ENCODE data around the gene TMEM72. TPM values are rescaled to one million over a fixed set of nuclear protein-coding genes. Genes with fewer than 3 reads are reported as not detected.

Gene TMEM72
- total RNA-seq, 2 experiments from 2014 or later = not detected

DNA sequence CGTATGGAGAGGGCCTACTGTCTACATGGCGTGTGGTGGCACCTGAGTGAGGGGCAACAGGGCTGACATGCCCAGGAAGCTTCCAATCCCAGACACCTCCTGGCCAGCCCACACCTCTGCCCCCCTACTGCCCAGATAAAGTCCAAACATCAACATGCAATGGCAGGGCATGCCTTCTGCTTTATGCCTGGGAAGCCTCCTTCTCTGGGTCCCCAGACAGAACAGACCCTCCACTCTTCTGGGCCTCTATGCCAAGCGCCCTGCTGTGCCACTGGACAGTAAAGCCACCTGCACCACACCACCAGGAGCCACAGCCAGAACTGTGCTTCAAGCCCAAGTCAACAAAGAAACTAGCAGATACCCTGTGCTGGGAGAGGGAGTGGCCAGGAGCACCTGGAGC lies 12.5 kb downstream of the TMEM72 start:
- Mint-ChIP-seq H3K36me3 (ENCODE audit: low read depth) (no peaks in the 10 kb centered on the region), H3K4me1 (ENCODE audit: low read depth) (no peaks in the 10 kb centered on the region), H3K9me3 (no peaks in the 10 kb centered on the region), H3K4me3 (no peak overlapping the region), H3K27ac (no peak overlapping the region), H3K27me3 (ENCODE audit: low read depth) (no peaks in the 10 kb centered on the region)
- intact Hi-C loops (cut with micrococcal nuclease) = loop anchor here (2.0 kb wide), 1 partner anchor 45 kb away; no protein-coding TSS in a partner anchor
- DNase-seq = no peak
- CTCF ChIA-PET = no interaction called here

DNA sequence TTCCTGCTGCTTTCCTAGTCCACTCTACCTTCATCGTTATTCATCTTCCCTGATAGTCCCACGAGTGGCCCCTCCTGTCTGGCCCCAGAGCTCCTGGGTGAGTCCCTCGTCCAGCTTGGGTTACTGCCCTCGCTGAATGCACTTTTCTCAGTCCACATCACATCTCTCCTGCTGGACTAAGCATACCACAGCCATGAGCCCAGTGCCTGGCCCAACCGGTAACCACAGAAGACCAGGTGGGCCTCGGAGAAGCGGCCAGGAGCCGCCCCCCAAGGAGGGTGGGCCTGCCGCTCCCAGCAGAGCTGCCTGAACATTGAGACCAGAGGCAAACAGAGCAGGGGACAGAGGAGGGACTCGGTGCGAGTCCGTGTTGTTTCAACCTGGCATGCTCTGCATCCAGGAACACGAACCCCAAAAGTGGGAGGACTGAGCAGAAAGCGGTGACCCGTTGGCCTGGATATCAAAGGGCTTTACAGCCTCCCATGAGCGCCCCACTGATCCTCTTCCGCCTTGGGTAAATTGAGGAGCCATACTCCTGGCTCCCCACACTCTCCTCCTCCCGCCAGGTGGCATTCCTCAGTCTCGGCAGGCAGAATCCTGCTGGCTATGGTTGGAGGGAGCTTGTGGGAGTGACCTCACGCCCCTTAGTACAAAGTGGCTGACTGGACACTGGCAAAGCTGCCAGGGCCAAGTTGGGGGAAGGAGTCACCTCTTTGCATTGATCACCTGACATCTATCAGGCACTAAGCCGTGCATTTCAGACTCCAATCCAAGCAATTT lies 13.3 kb downstream of the TMEM72 start:
- H3K27me3 Mint-ChIP-seq (ENCODE audit: low read depth) = no peaks in the 10 kb centered on the region
- no peak for DNase-seq
- CTCF ChIA-PET = no interaction called here
- H3K9me3 Mint-ChIP-seq = no peaks in the 10 kb centered on the region
- intact Hi-C loops (cut with micrococcal nuclease) = loop anchor here (2.0 kb wide), 1 partner anchor 46 kb away; no protein-coding TSS in a partner anchor
- no peak overlapping the region for H3K4me3 Mint-ChIP-seq
- H3K4me1 Mint-ChIP-seq (ENCODE audit: low read depth) = no peaks in the 10 kb centered on the region
- H3K36me3 Mint-ChIP-seq (ENCODE audit: low read depth) = no peaks in the 10 kb centered on the region
- H3K27ac Mint-ChIP-seq = no peak overlapping the region

DNA sequence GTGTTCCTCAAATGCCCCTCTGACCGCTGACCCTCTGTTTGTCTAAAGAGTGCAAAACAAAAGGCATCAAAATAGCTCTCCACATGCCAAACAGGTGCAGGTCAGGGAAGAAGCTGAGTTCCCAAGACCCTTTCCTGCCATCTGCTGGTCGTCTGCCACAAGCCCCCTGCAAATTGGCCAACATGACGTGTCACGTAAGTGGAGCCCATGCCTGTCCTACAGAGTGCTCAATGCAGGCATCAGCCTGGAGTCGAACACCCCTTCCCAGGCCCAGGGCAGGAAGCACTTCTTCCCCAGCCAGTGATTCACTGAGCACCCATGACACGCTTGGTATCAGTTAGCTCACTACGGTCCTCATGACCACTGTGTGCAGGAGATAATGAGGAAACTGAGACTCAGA lies 14.1 kb downstream of the TMEM72 start:
- CTCF ChIA-PET = interaction anchor here (0.7 kb wide), 1 partner anchor 50 kb away, joined by 3 read pairs; no protein-coding TSS in a partner anchor
- Mint-ChIP-seq H3K9me3 (no peaks in the 10 kb centered on the region), H3K27ac (no peak overlapping the region), H3K4me3 (no peak overlapping the region), H3K27me3 (ENCODE audit: low read depth) (no peaks in the 10 kb centered on the region), H3K4me1 (ENCODE audit: low read depth) (no peaks in the 10 kb centered on the region), H3K36me3 (ENCODE audit: low read depth) (no peaks in the 10 kb centered on the region)
- peak; percentile 59 for DNase-seq
- intact Hi-C loops (cut with micrococcal nuclease) = loop anchor here (2.0 kb wide), 1 partner anchor 46 kb away; no protein-coding TSS in a partner anchor

DNA sequence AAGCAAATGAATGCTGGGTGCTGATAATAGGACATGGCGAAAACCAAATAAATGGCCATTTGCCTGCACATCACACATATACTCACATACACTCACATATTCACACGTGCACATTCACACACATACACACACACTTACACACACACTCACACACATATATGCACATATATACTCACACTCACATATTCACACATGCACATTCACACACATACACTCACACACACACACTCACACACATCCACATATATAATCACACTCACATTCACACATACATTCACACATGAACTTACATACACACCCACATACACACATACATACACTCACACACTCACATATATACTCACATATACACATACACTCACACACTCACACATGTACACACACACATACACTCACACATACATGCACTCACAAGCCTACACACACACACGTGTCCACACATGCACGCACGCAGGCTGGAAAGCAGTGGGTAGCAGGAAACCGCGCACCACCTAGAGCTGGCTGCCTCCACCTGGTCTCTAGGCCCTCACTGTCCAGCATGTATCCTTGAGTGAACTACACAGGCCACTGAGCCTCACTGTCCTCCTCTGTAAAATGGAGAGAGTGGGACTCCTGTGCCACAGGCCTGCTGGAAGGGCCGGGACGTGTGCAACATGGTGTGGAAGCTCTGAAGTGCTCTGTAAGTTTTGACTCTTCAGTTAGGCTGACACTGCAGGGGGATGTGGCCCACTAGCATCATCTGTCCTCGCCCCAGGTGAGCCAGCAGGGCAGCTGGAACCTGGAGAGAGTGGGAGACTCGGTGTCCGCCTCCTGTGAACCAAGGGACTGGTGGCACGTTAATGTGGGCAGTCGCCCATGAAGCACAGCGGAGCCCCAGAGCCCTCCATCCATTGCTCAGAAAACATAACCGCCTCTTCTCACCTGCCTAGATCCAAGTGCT lies 14.9 kb downstream of the TMEM72 start:
- Mint-ChIP-seq H3K27me3 (ENCODE audit: low read depth) (no peaks in the 10 kb centered on the region), H3K4me1 (ENCODE audit: low read depth) (no peaks in the 10 kb centered on the region), H3K36me3 (ENCODE audit: low read depth) (no peaks in the 10 kb centered on the region), H3K27ac (no peak overlapping the region), H3K9me3 (no peaks in the 10 kb centered on the region), H3K4me3 (no peak overlapping the region)
- CTCF ChIA-PET = no interaction called here
- DNase-seq = no peak
- intact Hi-C loops (cut with micrococcal nuclease) = loop anchor here (2.0 kb wide), 1 partner anchor 47 kb away; no protein-coding TSS in a partner anchor

DNA sequence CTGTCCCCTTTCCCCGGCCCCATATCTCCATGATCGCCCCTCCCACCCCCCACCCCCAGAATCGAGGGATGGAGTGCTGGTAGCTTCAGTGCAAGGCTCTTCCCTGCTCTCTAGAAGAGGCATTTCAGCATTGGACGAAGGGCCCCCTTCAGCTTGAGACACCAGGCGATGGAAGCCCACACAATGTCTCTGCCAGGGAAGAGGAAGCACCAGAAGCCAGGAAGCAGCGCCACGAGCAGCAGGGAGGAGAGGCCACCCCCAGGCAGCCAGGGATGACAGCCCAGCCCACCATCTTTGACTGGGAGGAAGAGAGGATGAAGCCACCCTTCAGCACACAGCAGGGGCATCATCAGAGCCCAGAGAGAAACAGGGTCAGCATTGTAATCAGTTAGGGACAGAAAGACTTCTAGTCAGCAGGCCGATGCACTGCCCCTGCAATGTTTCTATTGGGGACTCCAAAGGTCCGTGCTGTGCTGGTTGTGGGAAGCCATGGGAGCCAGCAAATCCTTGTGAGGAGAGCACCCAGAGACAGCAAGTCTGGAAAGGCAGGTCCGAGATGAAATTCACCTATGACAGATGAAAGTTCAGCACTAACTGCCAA lies 15.7 kb downstream of the TMEM72 start:
- no peak overlapping the region for H3K27ac Mint-ChIP-seq
- H3K9me3 Mint-ChIP-seq = no peaks in the 10 kb centered on the region
- DNase-seq = no peak
- H3K27me3 Mint-ChIP-seq (ENCODE audit: low read depth) = no peaks in the 10 kb centered on the region
- intact Hi-C loops (cut with micrococcal nuclease) = no loop called here
- no peak overlapping the region for H3K4me3 Mint-ChIP-seq
- CTCF ChIA-PET = no interaction called here
- H3K36me3 Mint-ChIP-seq (ENCODE audit: low read depth) = no peaks in the 10 kb centered on the region
- no peaks in the 10 kb centered on the region for H3K4me1 Mint-ChIP-seq (ENCODE audit: low read depth)

DNA sequence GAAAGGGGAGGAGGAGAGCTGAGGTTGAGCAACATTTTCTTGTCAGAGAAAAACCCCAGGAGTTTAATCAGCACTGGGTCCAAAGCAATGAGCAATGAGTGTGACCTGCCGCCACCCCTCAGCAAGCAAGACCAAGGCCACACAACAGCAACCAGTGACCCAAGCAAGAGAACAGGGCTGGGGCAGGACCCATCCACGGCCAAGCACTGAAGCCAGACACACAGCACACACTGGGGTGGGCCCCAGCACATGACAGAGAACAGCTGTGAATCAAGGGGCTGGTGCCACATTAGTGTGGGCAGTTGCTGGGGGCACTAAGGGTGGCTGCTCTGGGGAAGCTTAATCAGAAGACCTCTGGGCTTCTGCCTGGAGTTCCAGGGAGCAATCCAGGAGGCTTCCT lies 16.2 kb downstream of the TMEM72 start:
- no peak overlapping the region for H3K27ac Mint-ChIP-seq
- CTCF ChIA-PET = no interaction called here
- H3K4me1 Mint-ChIP-seq (ENCODE audit: low read depth) = no peaks in the 10 kb centered on the region
- H3K4me3 Mint-ChIP-seq = no peak overlapping the region
- no peak for DNase-seq
- intact Hi-C loops (cut with micrococcal nuclease) = no loop called here
- H3K27me3 Mint-ChIP-seq (ENCODE audit: low read depth) = no peaks in the 10 kb centered on the region
- H3K9me3 Mint-ChIP-seq = no peaks in the 10 kb centered on the region
- no peaks in the 10 kb centered on the region for H3K36me3 Mint-ChIP-seq (ENCODE audit: low read depth)

DNA sequence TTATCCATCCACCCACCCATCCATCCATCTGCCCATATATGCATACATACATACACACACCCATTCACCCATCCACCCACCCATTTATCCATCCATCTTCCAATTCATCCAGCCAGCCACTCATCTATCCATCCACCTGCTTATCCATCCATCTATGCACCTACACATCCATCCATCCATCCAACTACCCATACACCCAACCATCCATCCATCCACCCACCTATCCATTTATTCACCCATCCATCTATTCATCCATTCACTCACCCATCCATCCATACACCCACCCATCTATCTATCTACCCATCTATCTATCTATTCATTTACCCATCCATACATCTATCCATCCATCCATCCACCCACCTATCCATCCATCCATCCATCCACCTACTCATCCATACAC lies 17.3 kb downstream of the TMEM72 start:
- no peak overlapping the region for H3K27ac Mint-ChIP-seq
- DNase-seq = no peak
- H3K27me3 Mint-ChIP-seq (ENCODE audit: low read depth) = no peaks in the 10 kb centered on the region
- H3K4me1 Mint-ChIP-seq (ENCODE audit: low read depth) = no peaks in the 10 kb centered on the region
- intact Hi-C loops (cut with micrococcal nuclease) = no loop called here
- no peaks in the 10 kb centered on the region for H3K36me3 Mint-ChIP-seq (ENCODE audit: low read depth)
- no peak overlapping the region for H3K4me3 Mint-ChIP-seq
- CTCF ChIA-PET = no interaction called here
- no peaks in the 10 kb centered on the region for H3K9me3 Mint-ChIP-seq

DNA sequence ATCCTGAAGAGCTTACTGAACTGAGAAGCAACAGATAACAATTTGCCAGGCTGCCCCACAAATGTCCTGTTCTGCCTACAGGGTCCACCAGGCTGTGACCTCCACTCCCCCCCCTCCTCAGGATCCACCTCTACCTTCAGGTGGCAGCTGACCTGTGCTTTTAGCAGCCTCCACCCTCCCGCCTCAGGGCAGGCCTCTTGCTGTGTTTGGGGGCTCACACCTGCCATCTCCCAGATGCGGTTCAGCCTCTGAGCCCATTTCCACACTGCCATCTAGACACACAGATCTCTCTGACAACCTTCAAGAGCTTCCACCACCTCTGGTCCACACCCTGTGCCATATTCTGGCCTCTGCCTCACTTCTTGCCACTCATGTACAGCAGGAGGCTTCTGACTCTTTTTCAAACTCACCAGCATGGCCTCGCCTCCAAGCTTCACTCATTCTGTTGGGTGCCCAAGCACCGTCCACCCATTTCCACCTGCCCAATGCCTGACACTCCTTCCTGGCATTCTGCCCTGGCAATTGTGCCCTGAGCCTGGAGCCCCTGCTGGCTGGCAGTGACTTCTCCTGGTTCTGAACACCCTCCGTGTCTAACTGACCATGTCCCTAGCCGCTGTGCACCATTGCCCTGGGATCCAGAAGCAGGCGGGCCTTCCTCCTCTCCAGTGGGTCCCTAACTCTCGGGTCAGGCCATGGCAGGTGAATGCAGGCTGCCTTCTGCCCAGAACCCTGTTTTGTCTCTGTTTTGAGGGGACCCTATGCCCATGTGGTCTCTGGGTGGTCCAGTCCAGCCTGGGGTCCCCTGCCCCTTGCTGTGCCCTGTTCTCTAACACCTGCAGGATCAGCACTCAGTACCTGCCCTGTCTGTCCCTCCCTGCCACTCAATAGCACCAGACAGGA lies 18.5 kb downstream of the TMEM72 start:
- H3K27me3 Mint-ChIP-seq (ENCODE audit: low read depth) = no peaks in the 10 kb centered on the region
- no peaks in the 10 kb centered on the region for H3K4me1 Mint-ChIP-seq (ENCODE audit: low read depth)
- CTCF ChIA-PET = interaction anchor here (1.2 kb wide), 1 partner anchor 61 kb away, joined by 3 read pairs; no protein-coding TSS in a partner anchor
- no peak overlapping the region for H3K27ac Mint-ChIP-seq
- H3K9me3 Mint-ChIP-seq = no peaks in the 10 kb centered on the region
- no peaks in the 10 kb centered on the region for H3K36me3 Mint-ChIP-seq (ENCODE audit: low read depth)
- H3K4me3 Mint-ChIP-seq = no peak overlapping the region
- no peak for DNase-seq
- intact Hi-C loops (cut with micrococcal nuclease) = loop anchor here (10.0 kb wide), 1 partner anchor 305 kb away; no protein-coding TSS in a partner anchor

DNA sequence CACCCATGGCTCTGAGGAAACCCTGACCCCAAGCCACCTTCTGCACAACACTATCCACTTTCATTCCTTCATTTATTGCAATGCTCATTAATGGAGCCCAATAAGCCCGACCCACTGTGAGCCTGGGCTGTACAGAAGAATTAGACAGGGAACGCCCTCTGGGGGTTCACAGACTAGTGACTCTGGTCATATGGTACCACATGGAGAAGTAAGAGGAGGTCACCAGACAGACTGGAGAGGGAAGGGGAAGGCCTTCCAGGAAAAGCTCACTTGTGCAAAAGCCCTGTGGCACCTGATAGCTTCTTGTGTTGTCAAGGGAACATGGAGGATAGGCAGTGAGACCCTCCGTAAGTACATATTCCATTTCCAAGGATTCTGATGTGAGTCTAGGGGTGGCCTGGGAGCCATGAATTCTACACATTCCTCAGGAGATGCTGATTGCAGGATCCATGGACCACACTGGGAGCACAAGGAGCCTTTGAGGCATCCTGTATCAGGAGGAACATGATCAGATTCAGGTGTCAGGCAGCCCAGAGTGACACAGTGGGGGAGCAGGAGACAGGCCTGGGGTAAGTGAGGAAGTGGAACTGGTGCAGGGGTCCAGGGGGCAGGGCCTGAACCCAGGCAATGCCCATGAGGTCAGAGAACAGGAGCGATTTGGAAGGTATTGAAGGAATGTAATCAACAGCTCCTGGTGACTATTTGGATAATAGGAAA lies 19.9 kb downstream of the TMEM72 start:
- H3K27ac Mint-ChIP-seq = no peak overlapping the region
- no peaks in the 10 kb centered on the region for H3K27me3 Mint-ChIP-seq (ENCODE audit: low read depth)
- DNase-seq = no peak
- peaks cover 5% of the 10 kb centered on the region for H3K4me1 Mint-ChIP-seq (ENCODE audit: low read depth)
- no peak overlapping the region for H3K4me3 Mint-ChIP-seq
- CTCF ChIA-PET = interaction anchor here (0.6 to 2.4 kb wide), 4 partner anchors 18 to 72 kb away, joined by 3 to 12 read pairs (median 6); no protein-coding TSS in a partner anchor
- no peaks in the 10 kb centered on the region for H3K36me3 Mint-ChIP-seq (ENCODE audit: low read depth)
- no peaks in the 10 kb centered on the region for H3K9me3 Mint-ChIP-seq
- intact Hi-C loops (cut with micrococcal nuclease) = loop anchor here (10.0 kb wide), 1 partner anchor 304 kb away; no protein-coding TSS in a partner anchor

DNA sequence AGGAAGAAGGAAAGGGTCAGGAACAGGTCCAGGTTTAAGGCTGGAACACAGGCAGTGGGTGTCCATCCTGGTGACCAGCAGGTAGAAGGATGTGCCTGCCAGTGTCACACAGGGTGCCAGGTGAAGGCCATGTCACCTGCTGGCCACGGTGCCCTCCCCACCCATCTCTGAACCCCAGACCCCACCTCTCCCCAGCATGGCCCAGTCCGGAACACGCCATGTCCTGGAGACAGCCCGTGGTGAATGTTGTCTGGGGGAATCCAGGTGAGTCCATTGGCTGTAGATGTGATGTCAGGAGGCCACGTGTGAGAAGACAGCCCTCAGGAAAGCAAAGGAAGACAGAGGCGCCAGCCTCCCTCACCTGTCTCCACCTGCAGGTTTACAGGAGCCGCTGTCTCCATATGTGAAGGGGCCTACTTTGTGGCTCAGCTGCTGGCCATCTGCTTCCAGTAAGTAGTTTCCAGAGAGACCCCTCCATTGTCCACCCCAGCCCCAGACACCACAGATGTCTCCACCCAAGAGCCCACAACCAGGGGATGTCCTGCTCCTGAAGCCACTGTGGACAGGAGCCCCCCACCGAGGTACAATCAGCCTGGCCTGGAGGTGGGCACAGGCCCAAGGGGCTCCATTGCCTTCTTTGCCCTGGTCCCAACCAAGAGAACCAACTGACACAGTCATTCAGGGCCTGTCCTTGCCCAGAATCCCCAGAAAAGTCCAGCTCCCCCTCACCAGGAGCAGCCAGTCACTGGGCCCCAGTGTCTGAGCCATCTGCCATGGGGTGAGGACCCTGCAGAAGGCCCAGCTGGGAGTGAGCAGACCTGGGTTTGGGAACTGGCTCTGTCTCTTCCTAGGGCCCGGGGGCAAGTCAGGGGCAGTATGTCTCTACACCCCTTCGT lies 20.7 kb downstream of the TMEM72 start:
- H3K36me3 Mint-ChIP-seq (ENCODE audit: low read depth) = no peaks in the 10 kb centered on the region
- intact Hi-C loops (cut with micrococcal nuclease) = loop anchor here (1.0 to 10.0 kb wide), 4 partner anchors 27 to 303 kb away; partner anchors contain the start of gene RASSF4
- H3K4me1 Mint-ChIP-seq (ENCODE audit: low read depth) = peaks cover 7% of the 10 kb centered on the region
- CTCF ChIA-PET = interaction anchor here (0.5 to 3.4 kb wide), 18 partner anchors 9 to 317 kb away, joined by 3 to 35 read pairs (median 4); no protein-coding TSS in a partner anchor
- H3K4me3 Mint-ChIP-seq = no peak overlapping the region
- H3K27me3 Mint-ChIP-seq (ENCODE audit: low read depth) = no peaks in the 10 kb centered on the region
- no peaks in the 10 kb centered on the region for H3K9me3 Mint-ChIP-seq
- DNase-seq = no peak
- no peak overlapping the region for H3K27ac Mint-ChIP-seq
